SK-N-MC (cell line): Measurements from ENCODE around the gene FUT8.

Experiments used
- DNase-seq: peaks from one replicate; pipeline ENCODE4 v3.0.0-alpha.2; 2011; ENCODE audit warnings: low read depth, low spot score
- H3K27ac ChIP-seq: fragments of 200-600 bp; sonication (generic); 2 replicates; pipeline ENCODE4 v1.5.1; 2016; ENCODE audit warnings: mixed run types
- H3K36me3 ChIP-seq: fragments of 200-600 bp; sonication (generic); 2 replicates; pipeline ENCODE4 v1.6.1; 2017; ENCODE audit warnings: antibody characterized with exemption, low read length, mixed read lengths; ENCODE audit not compliant: insufficient read depth
- H3K4me3 ChIP-seq: fragments of 200-600 bp; sonication (generic); 2 replicates; pipeline ENCODE4 v1.5.1; 2016
- H3K9ac ChIP-seq: fragments of 200-600 bp; sonication (generic); 2 replicates; pipeline ENCODE4 v1.8.0; 2017; ENCODE audit warnings: mixed run types, mixed read lengths; ENCODE audit not compliant: insufficient read length
- H3K9me3 ChIP-seq: fragments of 200-600 bp; sonication (generic); 2 replicates; pipeline ENCODE4 v1.6.1; 2017; ENCODE audit warnings: low read depth, mild to moderate bottlenecking, antibody characterized with exemption, low read length, moderate library complexity, mixed read lengths
- EZH2 ChIP-seq: fragments of 200-600 bp; sonication (generic); IDR thresholded peaks from one replicate; pipeline ENCODE4 v1.6.1; 2017; ENCODE audit warnings: antibody characterized with exemption
- FOXP2 ChIP-seq: optimal IDR thresholded peaks from 2 replicates; pipeline ENCODE3; 2011; ENCODE audit warnings: mild to moderate bottlenecking, moderate library complexity; ENCODE audit not compliant: insufficient read depth; ENCODE audit errors: extremely low read length, control extremely low read depth
- POLR2AphosphoS5 ChIP-seq: IDR thresholded peaks from 2 replicates; pipeline ENCODE4 v1.6.1; 2012; ENCODE audit warnings: mild to moderate bottlenecking, low read depth, low read length, borderline replicate concordance

Gene FUT8

GRCh38 chr14:65750906-65751305 is 338.4 kb downstream of the FUT8 start:
- TF ChIP-seq FOXP2 (no peak), POLR2AphosphoS5 (no peak), EZH2 (no peak)
- DNase-seq = no peak
- H3K9me3 ChIP-seq = no peaks in the 10 kb centered on the region

GRCh38 chr14:65751510-65751909 is 339.0 kb downstream of the FUT8 start:
- no peak overlapping the region for H3K27ac ChIP-seq
- DNase-seq = no peak

More at GRCh38 chr14:65750906-65751305, 338.4 kb downstream of the FUT8 start:
- Histone ChIP-seq H3K27ac (no peak overlapping the region), H3K36me3 (no peaks in the 10 kb centered on the region), H3K4me3 (no peak overlapping the region), H3K9ac (no peak overlapping the region)

DNA sequence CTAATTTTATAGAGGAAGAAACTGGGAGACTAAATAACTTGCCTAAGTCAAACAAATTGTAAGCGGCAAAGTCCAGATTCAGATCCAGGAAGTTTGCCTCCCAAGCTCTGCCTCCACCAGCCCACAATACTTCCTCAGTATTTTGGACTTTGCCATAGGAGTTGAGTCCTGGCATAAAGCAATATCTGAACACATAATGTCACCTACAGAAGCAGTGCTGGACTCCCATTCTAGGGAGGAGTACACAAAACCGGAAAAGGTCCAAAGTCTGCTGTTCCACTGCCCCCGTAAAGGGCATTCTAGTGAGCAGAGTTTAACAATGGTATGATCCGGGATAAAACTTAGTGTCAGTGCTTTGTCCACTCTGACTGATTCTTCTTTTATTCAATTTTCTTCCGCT is 340.5 kb downstream of the FUT8 start:
- no peak overlapping the region for H3K4me3 ChIP-seq
- no peaks in the 10 kb centered on the region for H3K9me3 ChIP-seq
- H3K36me3 ChIP-seq = no peaks in the 10 kb centered on the region
- TF ChIP-seq POLR2AphosphoS5 (no peak), FOXP2 (no peak), EZH2 (no peak)
- no peak for DNase-seq
- no peak overlapping the region for H3K9ac ChIP-seq
- H3K27ac ChIP-seq = no peak overlapping the region

More at GRCh38 chr14:65751510-65751909, 339.0 kb downstream of the FUT8 start:
- H3K36me3 ChIP-seq = no peaks in the 10 kb centered on the region
- TF ChIP-seq FOXP2 (no peak), POLR2AphosphoS5 (no peak), EZH2 (no peak)
- no peak overlapping the region for H3K9ac ChIP-seq
- no peak overlapping the region for H3K4me3 ChIP-seq
- H3K9me3 ChIP-seq = no peaks in the 10 kb centered on the region

GRCh38 chr14:65755331-65755730 is 342.8 kb downstream of the FUT8 start:
- Histone ChIP-seq H3K36me3 (no peaks in the 10 kb centered on the region), H3K9ac (no peak overlapping the region), H3K4me3 (no peak overlapping the region), H3K9me3 (no peaks in the 10 kb centered on the region), H3K27ac (no peak overlapping the region)
- DNase-seq = no peak
- TF ChIP-seq EZH2 = no peak

GRCh38 chr14:65756880-65757279 is 344.4 kb downstream of the FUT8 start:
- no peak for DNase-seq
- Histone ChIP-seq H3K36me3 (no peaks in the 10 kb centered on the region), H3K27ac (no peak overlapping the region), H3K9ac (no peak overlapping the region), H3K4me3 (no peak overlapping the region), H3K9me3 (no peaks in the 10 kb centered on the region)
- TF ChIP-seq EZH2 (no peak), FOXP2 (no peak), POLR2AphosphoS5 (no peak)

GRCh38 chr14:65769151-65769550 is 356.6 kb downstream of the FUT8 start:
- DNase-seq = no peak
- H3K9ac ChIP-seq = no peak overlapping the region
- TF ChIP-seq FOXP2 (no peak), POLR2AphosphoS5 (no peak), EZH2 (no peak)
- no peaks in the 10 kb centered on the region for H3K9me3 ChIP-seq
- no peak overlapping the region for H3K27ac ChIP-seq
- H3K36me3 ChIP-seq = no peaks in the 10 kb centered on the region
- H3K4me3 ChIP-seq = no peak overlapping the region

GRCh38 chr14:65770681-65771080 is 358.2 kb downstream of the FUT8 start:
- Histone ChIP-seq H3K27ac (no peak overlapping the region), H3K36me3 (no peaks in the 10 kb centered on the region), H3K9me3 (no peaks in the 10 kb centered on the region), H3K4me3 (no peak overlapping the region), H3K9ac (no peak overlapping the region)
- TF ChIP-seq POLR2AphosphoS5 (no peak), FOXP2 (no peak), EZH2 (no peak)
- DNase-seq = no peak

GRCh38 chr14:65771271-65771670 is 358.7 kb downstream of the FUT8 start:
- Histone ChIP-seq H3K9me3 (no peaks in the 10 kb centered on the region), H3K27ac (no peak overlapping the region), H3K4me3 (no peak overlapping the region), H3K9ac (no peak overlapping the region), H3K36me3 (no peaks in the 10 kb centered on the region)
- DNase-seq = no peak
- TF ChIP-seq FOXP2 (no peak), POLR2AphosphoS5 (no peak), EZH2 (no peak)

- no peak for DNase-seq
- TF ChIP-seq FOXP2 = no peak
- no peak for TF ChIP-seq EZH2
- TF ChIP-seq POLR2AphosphoS5 = no peak
- Histone ChIP-seq H3K9me3 (no peaks in the 10 kb centered on the region), H3K9ac (no peak overlapping the region), H3K4me3 (no peak overlapping the region), H3K27ac (no peak overlapping the region), H3K36me3 (no peaks in the 10 kb centered on the region)
Observed at GRCh38 chr14:65772466-65772865, 359.9 kb downstream of the FUT8 start.
